Stimulated activated CD4-positive, alpha-beta T cell treated with anti-CD3 and anti-CD28 coated beads, Interleukin-2, amount 100 ng/mL, for 4 hours (primary cell): Measurements from ENCODE around the gene TMEM217.

Source experiments
- DNase-seq: peaks from one replicate; pipeline ENCODE4 v3.0.0-alpha.2; 2020; ENCODE audit warnings: low read depth

TMEM217 gene

DNA sequence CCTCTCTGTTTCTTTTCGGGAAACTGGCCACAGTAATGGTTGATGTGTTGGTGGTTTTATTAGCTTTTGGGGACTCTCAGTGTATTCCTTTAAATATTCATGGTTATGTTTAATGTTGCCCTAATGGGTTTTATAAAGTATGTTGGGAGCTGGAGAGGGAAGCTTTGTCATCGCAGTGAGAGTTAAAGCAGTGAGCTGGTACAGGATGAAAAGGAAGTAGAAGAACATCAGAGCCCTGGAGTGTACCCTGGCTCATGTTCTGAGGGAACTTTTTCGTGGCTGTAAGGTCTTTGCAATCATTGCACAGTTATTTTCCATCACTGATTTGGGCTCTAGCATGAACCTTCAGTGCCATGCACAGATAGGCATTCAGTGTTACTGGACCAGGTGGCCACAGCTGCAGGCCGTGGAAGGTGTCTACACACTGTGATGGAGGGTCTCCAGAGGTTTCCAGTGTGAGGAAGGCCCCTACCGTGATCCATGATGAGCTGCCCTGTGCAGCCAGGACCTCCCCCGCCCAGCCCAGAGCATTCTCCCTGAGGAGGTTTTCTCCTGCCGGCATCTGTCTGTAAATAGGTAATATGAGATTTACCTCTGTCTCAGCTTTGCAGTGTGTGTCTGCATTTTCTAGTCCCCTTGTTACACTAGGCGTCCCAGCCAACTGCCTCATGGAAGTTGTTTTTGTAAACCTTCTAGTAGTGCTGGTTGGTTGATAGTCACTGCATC is 22.4 kb upstream of the TMEM217 start:
- DNase-seq, result no peak

DNA sequence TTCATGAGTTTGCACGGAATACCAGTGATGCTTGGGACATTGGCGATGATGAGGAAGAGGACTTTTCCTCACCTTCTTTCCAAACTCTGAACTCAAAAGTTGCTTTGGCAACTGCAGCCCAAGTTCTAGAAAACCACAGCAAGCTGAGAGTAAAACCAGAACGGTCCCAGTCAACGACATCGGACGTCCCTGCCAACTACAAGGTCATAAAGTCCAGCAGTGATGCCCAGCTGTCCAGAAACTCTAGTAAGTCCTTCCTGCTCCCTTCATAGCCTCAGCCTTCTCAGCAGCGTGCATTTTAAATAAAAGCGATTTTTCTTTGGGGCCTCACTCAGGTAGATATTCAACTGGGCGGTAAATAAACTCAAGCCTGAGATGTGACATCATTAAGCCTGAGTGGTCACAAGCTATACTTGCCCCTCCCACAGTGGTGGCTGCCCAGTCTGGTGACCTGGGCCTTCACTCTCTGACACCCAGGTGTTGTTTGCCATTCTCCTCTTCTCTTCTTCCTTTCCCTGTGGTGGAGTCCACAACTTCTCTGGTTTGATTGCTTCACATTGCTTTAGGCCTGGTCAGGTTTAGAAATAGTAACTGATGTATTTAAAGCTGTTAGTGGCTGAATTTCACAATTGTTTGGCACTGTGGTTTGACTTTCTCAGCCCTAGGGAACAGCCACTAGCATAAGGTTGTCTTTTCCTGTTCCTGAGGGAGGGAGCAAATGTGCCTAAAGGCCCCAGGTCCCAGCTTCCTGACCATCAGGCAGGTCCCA is 21.6 kb upstream of the TMEM217 start:
- DNase-seq, result no peak

- no peak for DNase-seq
Measured at GRCh38 chr6:37277001-37277409, 19.1 kb upstream of the TMEM217 start.

- no peak for DNase-seq
Measured at GRCh38 chr6:37275350-37275749, 17.4 kb upstream of the TMEM217 start.

- DNase-seq, result no peak
Measured at GRCh38 chr6:37273690-37274089, 15.7 kb upstream of the TMEM217 start.

DNA sequence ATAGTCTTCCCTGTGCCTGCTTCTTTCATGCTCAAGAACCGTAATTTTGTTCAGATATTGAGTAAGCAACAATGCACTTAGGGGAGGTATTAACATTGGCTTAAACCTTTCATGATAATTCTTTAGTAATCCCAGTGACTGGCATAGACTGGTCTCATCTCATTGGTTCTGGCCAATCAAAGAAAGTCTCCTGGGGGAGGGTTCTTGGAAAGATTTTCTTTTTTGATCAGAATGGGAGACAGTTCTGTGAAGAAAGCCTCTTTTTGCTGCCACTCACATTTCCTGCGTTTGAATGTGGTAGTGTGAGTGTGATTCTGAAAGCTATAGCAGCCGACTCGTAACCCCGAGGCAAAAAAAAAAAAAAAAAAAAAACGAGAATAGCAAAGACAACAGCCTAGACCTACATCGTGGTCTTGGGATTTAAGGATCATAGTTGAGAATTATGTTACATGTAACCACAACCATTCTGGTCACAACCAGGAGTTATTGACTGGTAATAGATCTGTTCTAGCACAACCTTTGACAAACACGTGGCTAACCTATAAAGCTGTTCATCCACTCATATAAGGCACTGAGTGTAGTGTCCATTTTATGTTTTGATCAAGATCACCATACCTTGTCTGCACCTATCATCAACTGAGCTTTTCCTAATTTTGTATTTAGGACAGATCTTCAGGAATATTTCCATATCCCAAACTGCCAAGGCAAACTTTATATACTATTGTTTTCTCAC is 15.1 kb upstream of the TMEM217 start:
- no peak for DNase-seq

DNA sequence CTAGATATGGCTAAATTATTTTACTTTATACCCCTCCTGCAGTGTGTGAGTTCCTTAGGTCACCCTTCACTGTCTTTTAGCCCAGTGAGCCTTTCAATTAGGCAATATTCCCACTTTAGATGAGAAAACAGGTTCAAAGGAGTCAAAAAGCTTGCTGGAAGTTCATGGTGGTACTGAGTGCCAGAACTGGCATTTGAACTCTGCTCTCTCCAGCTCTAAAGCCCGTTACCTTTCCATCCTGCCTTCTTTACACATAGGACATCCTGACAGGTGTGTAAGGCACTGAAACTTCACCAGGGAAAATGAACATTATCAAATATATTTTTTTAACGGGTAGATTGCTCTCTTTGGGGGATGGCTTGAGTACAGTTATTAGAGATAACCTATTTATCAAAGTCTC is 11.2 kb upstream of the TMEM217 start:
- no peak for DNase-seq

DNA sequence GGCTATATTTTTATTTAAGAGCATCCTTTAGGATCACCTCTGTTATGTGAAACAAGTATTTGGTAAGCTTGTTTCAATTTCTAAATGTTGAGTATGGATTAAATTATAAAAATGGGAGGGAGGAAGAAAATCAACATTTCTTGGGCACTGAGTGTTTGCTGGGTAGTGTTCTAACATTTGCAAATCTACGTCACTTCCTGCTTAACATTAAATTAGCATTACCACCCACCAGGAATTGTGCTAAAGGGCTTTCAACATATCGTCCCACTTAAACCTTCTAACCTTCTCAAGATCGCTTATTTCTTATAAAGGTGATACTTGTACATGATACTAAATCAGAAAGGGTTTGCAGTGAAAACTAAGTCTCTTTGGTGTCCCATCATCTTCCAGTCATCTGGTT is 7.9 kb upstream of the TMEM217 start:
- DNase-seq, result no peak

GRCh38 chr6:37265001-37265400 is 7.1 kb upstream of the TMEM217 start:
- no peak for DNase-seq

- no peak for DNase-seq
Measured at GRCh38 chr6:37262446-37263026, 4.6 kb upstream of the TMEM217 start.

GRCh38 chr6:37261198-37261597 is 3.3 kb upstream of the TMEM217 start:
- no peak for DNase-seq

GRCh38 chr6:37260444-37260843 is 2.5 kb upstream of the TMEM217 start:
- no peak for DNase-seq

DNA sequence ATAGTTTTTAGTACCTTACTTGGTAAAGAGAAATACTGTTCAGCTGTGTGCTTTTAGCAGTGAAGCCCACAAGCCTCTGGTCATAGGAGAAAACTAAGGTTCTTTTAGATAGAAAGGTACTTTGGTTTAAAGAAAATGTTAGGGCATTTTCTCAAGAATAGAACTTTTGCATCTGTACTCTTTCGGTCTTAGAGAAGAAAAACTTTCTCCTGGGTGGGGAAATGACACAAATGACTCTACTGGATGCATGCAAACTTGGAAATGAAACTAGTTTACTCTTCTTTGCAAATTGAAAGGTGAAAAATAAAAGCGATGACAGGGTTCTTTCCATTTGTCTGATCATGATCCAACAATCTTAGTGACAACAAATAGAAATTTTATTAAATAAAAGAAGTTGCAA is 2.1 kb upstream of the TMEM217 start:
- no peak for DNase-seq

- no peak for DNase-seq
Measured at GRCh38 chr6:37259191-37259590, 1.2 kb upstream of the TMEM217 start.

GRCh38 chr6:37258405-37259105 is 611 bp upstream of the TMEM217 start:
- DNase-seq, result no peak

DNA sequence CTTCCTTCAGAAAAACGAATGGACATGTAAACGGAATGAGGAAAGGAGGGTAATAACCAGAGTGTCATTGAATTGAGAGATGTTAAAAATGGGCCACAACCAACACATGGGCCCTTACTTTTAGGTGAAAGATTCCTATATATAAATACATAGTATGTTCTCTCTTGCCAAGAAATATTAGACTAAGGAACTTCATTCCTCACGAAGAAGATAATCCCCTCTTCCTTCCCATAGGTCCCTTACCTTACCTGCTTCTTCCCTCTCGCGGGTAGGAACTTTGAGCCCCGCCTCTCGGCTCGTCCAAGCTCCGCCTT is 667 bp downstream of the TMEM217 start:
- DNase-seq, result no peak

GRCh38 chr6:37256692-37257319 is 1.1 kb downstream of the TMEM217 start:
- DNase-seq, result no peak

GRCh38 chr6:37254881-37255280 is 3.1 kb downstream of the TMEM217 start:
- no peak for DNase-seq

GRCh38 chr6:37253486-37254007 is 4.4 kb downstream of the TMEM217 start:
- DNase-seq, result no peak

DNA sequence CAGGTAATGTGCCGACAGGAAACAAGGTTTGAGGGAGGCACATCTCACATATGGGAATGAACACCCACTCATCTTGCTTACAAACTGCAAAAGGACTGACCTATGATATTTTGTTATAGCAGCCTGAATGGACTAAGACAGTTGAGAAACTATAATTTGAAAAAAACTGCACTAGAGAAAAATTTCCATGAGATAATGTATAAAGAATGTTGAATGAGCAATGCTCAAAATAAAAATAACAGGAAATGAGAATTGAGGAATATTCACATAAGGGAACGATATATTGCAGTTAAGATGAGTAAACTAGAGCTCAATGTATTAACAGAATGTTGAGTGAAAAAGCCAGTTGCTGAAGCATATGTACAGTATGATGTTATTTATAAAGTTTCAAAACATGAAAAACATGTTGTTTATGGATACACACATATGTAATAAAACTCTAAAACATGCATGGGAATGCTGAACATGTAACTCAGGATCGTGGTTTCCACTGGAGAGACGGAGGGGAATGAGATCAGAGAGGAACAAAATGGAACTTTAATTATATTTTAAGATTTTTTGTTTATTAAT is 6.6 kb downstream of the TMEM217 start:
- DNase-seq, result no peak
